OCI-LY7 (cell line): Measurements from ENCODE around the gene FGR. TPM values are rescaled to one million over a fixed set of nuclear protein-coding genes. Genes with fewer than 3 reads are reported as not detected.

Source experiments
- BruUV-seq: library from RNA; stranded (reverse); fragments of 400-500 nt; replicated peaks from 2 replicates; lab custom pipeline; 2021; lab: Mats Ljungman, UMichigan
- CTCF ChIA-PET: fragments of 300-600 bp; sonication (Branson Sonifier 250); formaldehyde crosslinking; loops from one replicate; lab custom pipeline; 2022; ENCODE audit warnings: antibody characterized with exemption; ENCODE audit not compliant: unreplicated experiment; lab: Charles Lee
- POLR2A ChIA-PET: fragments of 300-600 bp; sonication (Branson Sonifier 250); formaldehyde crosslinking; loops from one replicate; lab custom pipeline; 2022; ENCODE audit warnings: antibody characterized with exemption; lab: Charles Lee
- DNase-seq: peaks from one replicate; pipeline ENCODE4 v3.0.0-alpha.2; 2015; ENCODE audit warnings: low spot score
- H2AFZ ChIP-seq: fragments of 200-600 bp; sonication (generic), shearing (Covaris generic); 2 replicates; pipeline ENCODE4 v1.6.1; 2014; ENCODE audit warnings: mild to moderate bottlenecking, antibody characterized with exemption, low read length, moderate library complexity
- H3K27ac ChIP-seq: fragments of 200-600 bp; sonication (generic); 2 replicates; pipeline ENCODE4 v1.5.1; 2014; ENCODE audit warnings: mixed run types, low read depth, mild to moderate bottlenecking, moderate library complexity, low read length, inconsistent platforms; ENCODE audit not compliant: poor library complexity, severe bottlenecking
- H3K36me3 ChIP-seq: fragments of 200-600 bp; sonication (generic); 2 replicates; pipeline ENCODE4 v1.6.1; 2014; ENCODE audit warnings: mild to moderate bottlenecking, antibody characterized with exemption, low read length, moderate library complexity, mixed read lengths; ENCODE audit not compliant: insufficient read depth
- H3K4me1 ChIP-seq: fragments of 200-600 bp; sonication (generic); 2 replicates; pipeline ENCODE4 v1.5.1; 2014; ENCODE audit warnings: mild to moderate bottlenecking, low read length; ENCODE audit not compliant: insufficient read depth, poor library complexity, severe bottlenecking
- H3K4me2 ChIP-seq: fragments of 200-600 bp; sonication (generic); 2 replicates; pipeline ENCODE4 v1.6.1; 2014; ENCODE audit warnings: mild to moderate bottlenecking, low read length
- H3K4me3 ChIP-seq: fragments of 200-600 bp; sonication (generic); 2 replicates; pipeline ENCODE4 v1.5.1; 2014; ENCODE audit warnings: mild to moderate bottlenecking, low read depth, low read length; ENCODE audit not compliant: poor library complexity, severe bottlenecking
- H3K79me2 ChIP-seq: fragments of 200-600 bp; sonication (generic); 2 replicates; pipeline ENCODE4 v1.6.1; 2016; ENCODE audit warnings: low read depth, mild to moderate bottlenecking, low read length, moderate library complexity, mixed read lengths; ENCODE audit not compliant: insufficient read depth
- H3K9me2 ChIP-seq: fragments of 200-600 bp; sonication (generic); 2 replicates; pipeline ENCODE4 v1.6.1; 2016; ENCODE audit warnings: mild to moderate bottlenecking, low read length, mixed read lengths; ENCODE audit not compliant: insufficient read depth
- H3K9me3 ChIP-seq: fragments of 200-600 bp; sonication (generic); 2 replicates; pipeline ENCODE4 v1.6.1; 2014; ENCODE audit warnings: mild to moderate bottlenecking, mixed run types, low read length, mixed read lengths
- H4K20me1 ChIP-seq: fragments of 200-600 bp; sonication (generic); 2 replicates; pipeline ENCODE4 v1.6.1; 2014; ENCODE audit warnings: mild to moderate bottlenecking, antibody characterized with exemption, low read length, moderate library complexity, mixed read lengths; ENCODE audit not compliant: insufficient read depth
- EZH2phosphoT487 ChIP-seq: fragments of 200-600 bp; sonication (generic); IDR thresholded peaks from 2 replicates; pipeline ENCODE4 v1.6.1; 2018; ENCODE audit warnings: low read depth, borderline replicate concordance, mild to moderate bottlenecking, mixed run types, antibody characterized with exemption, low read length, moderate library complexity, mixed read lengths
- intact Hi-C: fragments of 100-400 bp; cut with micrococcal nuclease; formaldehyde crosslinking; loops from one replicate; pipeline ENCODE4 v1.10.0; 2022; ENCODE audit not compliant: unreplicated experiment
- total RNA-seq, 2 experiments: library from RNA; depleted of rRNA in 1 of 2; stranded (reverse); fragments of >200 nt in 1 of 2; shearing (Covaris generic) in 1 of 2; gene quantifications; 2 replicates each; pipeline ENCODE4 v1.2.3, GENCODE V29; 2014 to 2022
- TF ChIP-seq, protein P1 (sequence below): fragments of 200-600 bp; sonication (generic); conservative IDR thresholded peaks from 2 replicates; pipeline ENCODE4 v1.5.1; 2014; ENCODE audit warnings: mild to moderate bottlenecking, antibody characterized with exemption, low read length, moderate library complexity, mixed read lengths

FGR gene
- total RNA-seq, 2 experiments from 2014 or later, result 1.2 to 2.2 TPM

DNA sequence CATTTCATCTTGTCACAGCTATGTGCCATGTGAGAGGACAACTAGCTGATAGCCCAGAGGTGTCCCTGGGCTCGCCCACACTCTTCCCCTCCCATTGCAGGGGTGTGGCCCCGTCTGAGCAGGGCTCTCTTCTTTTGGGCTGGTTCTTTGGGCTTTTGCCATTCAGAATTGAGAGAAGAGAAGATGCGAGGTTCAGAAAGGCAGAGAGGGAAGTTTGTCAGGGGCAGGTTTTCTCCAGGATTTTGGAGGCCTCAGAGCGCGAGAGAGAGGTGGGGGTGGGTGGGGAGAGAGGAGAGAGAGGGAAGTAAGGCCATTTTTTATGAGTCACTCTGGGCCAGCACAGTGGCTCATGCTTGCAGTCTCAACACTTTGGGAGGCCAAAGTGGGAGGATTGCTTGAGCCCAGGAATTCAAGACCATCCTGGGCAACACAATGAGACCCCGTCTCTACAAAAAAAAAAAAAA is 31.8 kb upstream of the FGR start:
- H3K36me3 ChIP-seq, result no peaks in the 10 kb centered on the region
- no peak for DNase-seq
- POLR2A ChIA-PET, result interaction anchor here (0.6 kb wide), 2 partner anchors 60 to 1553 kb away, joined by 4 to 5 read pairs; no protein-coding TSS in a partner anchor
- H2AFZ ChIP-seq, result no peak overlapping the region
- no TSS peak for BruUV-seq
- H4K20me1 ChIP-seq, result no peaks in the 10 kb centered on the region
- CTCF ChIA-PET, result no interaction called here
- peaks cover 27% of the 10 kb centered on the region for H3K4me1 ChIP-seq
- no peaks in the 10 kb centered on the region for H3K9me3 ChIP-seq
- TF ChIP-seq EZH2phosphoT487, result no peak
- H3K4me2 ChIP-seq, result no peak overlapping the region
- intact Hi-C loops, result loop anchor here (10.0 kb wide), 1 partner anchor 342 kb away; the partner anchor contains the start of gene TMEM222
- H3K9me2 ChIP-seq, result no peaks in the 10 kb centered on the region
- no peak overlapping the region for H3K4me3 ChIP-seq
- H3K79me2 ChIP-seq, result no peaks in the 10 kb centered on the region
- H3K27ac ChIP-seq, result no peak overlapping the region

DNA sequence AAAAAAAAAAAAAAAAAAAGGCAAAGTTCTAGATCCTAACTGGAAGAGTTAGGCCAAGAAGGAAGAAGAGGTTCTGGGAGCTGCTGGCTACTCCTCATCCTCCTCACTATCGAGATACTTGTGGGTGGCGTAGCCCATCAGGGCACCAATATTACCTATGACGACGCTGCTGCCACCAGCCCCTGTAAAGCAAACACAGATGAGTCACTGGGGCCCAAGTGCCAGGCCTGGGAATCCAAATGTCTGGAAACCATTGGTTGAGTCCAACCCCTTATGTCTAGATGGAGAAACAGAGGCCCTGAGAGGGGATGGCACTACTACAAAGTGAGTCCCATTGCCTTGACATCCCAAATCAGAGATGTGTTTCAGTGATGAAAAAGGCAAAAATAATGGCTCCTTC is 31.3 kb upstream of the FGR start:
- H4K20me1 ChIP-seq, result no peaks in the 10 kb centered on the region
- intact Hi-C loops, result loop anchor here (10.0 kb wide), 1 partner anchor 341 kb away; the partner anchor contains the start of gene TMEM222
- TF ChIP-seq, protein P1, sequence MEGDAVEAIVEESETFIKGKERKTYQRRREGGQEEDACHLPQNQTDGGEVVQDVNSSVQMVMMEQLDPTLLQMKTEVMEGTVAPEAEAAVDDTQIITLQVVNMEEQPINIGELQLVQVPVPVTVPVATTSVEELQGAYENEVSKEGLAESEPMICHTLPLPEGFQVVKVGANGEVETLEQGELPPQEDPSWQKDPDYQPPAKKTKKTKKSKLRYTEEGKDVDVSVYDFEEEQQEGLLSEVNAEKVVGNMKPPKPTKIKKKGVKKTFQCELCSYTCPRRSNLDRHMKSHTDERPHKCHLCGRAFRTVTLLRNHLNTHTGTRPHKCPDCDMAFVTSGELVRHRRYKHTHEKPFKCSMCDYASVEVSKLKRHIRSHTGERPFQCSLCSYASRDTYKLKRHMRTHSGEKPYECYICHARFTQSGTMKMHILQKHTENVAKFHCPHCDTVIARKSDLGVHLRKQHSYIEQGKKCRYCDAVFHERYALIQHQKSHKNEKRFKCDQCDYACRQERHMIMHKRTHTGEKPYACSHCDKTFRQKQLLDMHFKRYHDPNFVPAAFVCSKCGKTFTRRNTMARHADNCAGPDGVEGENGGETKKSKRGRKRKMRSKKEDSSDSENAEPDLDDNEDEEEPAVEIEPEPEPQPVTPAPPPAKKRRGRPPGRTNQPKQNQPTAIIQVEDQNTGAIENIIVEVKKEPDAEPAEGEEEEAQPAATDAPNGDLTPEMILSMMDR, result no peak
- TF ChIP-seq EZH2phosphoT487, result no peak
- H3K9me3 ChIP-seq, result no peaks in the 10 kb centered on the region
- no TSS peak for BruUV-seq
- CTCF ChIA-PET, result no interaction called here
- no peaks in the 10 kb centered on the region for H3K9me2 ChIP-seq
- DNase-seq, result no peak
- no peak overlapping the region for H3K4me2 ChIP-seq
- peaks cover 28% of the 10 kb centered on the region for H3K4me1 ChIP-seq
- no peaks in the 10 kb centered on the region for H3K79me2 ChIP-seq
- H2AFZ ChIP-seq, result no peak overlapping the region
- POLR2A ChIA-PET, result interaction anchor here (0.6 kb wide), 1 partner anchor 1553 kb away, joined by 5 read pairs; no protein-coding TSS in a partner anchor
- no peaks in the 10 kb centered on the region for H3K36me3 ChIP-seq
- H3K27ac ChIP-seq, result no peak overlapping the region
- no peak overlapping the region for H3K4me3 ChIP-seq

DNA sequence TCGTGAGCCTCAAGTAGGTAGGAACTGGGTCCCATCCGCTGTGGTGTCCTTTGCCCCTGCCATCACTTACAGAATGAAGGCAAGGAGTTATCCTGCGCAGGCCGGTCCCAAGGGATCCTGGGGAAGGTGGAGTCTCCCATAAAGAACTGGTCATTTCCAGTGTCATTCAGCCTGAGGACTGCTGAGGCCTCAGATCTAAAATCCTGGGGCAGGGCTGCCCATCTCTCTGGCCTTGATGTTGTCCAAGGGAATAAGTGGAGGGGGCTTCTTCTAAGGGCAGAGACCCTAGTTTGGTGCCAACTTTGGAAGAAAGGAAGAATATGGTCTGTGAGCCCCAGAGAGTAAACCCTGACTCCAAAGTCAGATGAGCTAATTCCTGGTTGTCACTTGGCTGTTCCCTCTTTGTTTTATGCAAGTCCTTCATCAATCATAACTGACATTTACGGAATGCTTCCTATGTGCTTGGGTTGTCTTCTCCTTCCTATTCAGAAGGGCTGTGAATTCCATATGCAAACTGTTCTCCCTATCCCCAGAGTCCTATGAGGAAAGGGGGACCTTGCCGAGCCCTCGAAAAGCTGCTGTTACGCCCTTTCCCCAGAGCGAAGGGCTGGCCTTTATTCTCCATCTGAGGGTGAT is 30.1 kb upstream of the FGR start:
- H3K27ac ChIP-seq, result no peak overlapping the region
- H3K9me3 ChIP-seq, result no peaks in the 10 kb centered on the region
- peaks cover 40% of the 10 kb centered on the region for H3K4me1 ChIP-seq
- no peak for DNase-seq
- no peak for TF ChIP-seq EZH2phosphoT487
- TF ChIP-seq, protein P1, result no peak
- no peaks in the 10 kb centered on the region for H3K9me2 ChIP-seq
- H3K36me3 ChIP-seq, result no peaks in the 10 kb centered on the region
- H2AFZ ChIP-seq, result no peak overlapping the region
- no peak overlapping the region for H3K4me3 ChIP-seq
- CTCF ChIA-PET, result interaction anchor here (0.9 kb wide), 1 partner anchor 58 kb away, joined by 3 read pairs; no protein-coding TSS in a partner anchor
- no peak overlapping the region for H3K4me2 ChIP-seq
- intact Hi-C loops, result loop anchor here (10.0 kb wide), 1 partner anchor 340 kb away; the partner anchor contains the start of gene TMEM222
- H4K20me1 ChIP-seq, result no peaks in the 10 kb centered on the region
- BruUV-seq, result no TSS peak
- H3K79me2 ChIP-seq, result no peaks in the 10 kb centered on the region
- POLR2A ChIA-PET, result interaction anchor here (0.6 kb wide), 1 partner anchor 14 kb away, joined by 3 read pairs; no protein-coding TSS in a partner anchor
